B cell (primary cell): ENCODE measurements around the gene TREH. TPM values are rescaled to one million over a fixed set of nuclear protein-coding genes. Genes with fewer than 3 reads are reported as not detected.

ENCODE experiments used
- ATAC-seq: fragments of 200-7000 bp; cut with Tn5 transposase; one replicate; pipeline ENCODE4 v1.10.0; 2021; ENCODE audit warnings: low read depth, mild to moderate bottlenecking, moderate number of reproducible peaks, moderate library complexity
- CTCF ChIA-PET: fragments of 350-600 bp; sonication (Branson Sonifier 250); formaldehyde crosslinking; loops from one replicate; lab custom pipeline; 2021; ENCODE audit warnings: antibody characterized with exemption, inconsistent platforms; lab: Charles Lee
- POLR2A ChIA-PET: fragments of 350-600 bp; sonication (Branson Sonifier 250); formaldehyde crosslinking; loops from one replicate; lab custom pipeline; 2021; ENCODE audit warnings: antibody characterized with exemption; lab: Charles Lee
- DNase-seq: peaks from one replicate; pipeline ENCODE4 v3.0.0; 2013
- H2AFZ ChIP-seq: 2 replicates; pipeline ENCODE4 v1.6.1; 2012; ENCODE audit warnings: mild to moderate bottlenecking, low read depth, low read length; ENCODE audit not compliant: insufficient read depth, poor library complexity, severe bottlenecking
- H3K27ac ChIP-seq, 2 donors: 1 replicate in 1 of 2; 2 replicates in 1 of 2; pipeline ENCODE4 v1.5.1; 2012 to 2013; ENCODE audit warnings: low read length in 2 of 2, mild to moderate bottlenecking in 2 of 2, moderate library complexity in 1 of 2
- H3K27me3 ChIP-seq, 4 experiments: fragments of 200-600 bp in 1 of 4; sonication (generic) in 1 of 4; replicated peaks in 1 of 4; 1 replicate in 2 of 4; 2 replicates in 2 of 4; pipeline versions ENCODE4 v1.6.1 to v1.7.0; 2013 to 2016; ENCODE audit warnings: low read length in 3 of 4, mild to moderate bottlenecking in 2 of 4, mixed read lengths in 1 of 4, moderate library complexity in 1 of 4; ENCODE audit not compliant: insufficient read depth in 4 of 4, control insufficient read depth in 3 of 4; ENCODE audit errors: control extremely low read depth in 1 of 4
- H3K36me3 ChIP-seq, 2 experiments: replicated peaks in 1 of 2; 1 replicate in 1 of 2; 2 replicates in 1 of 2; pipeline versions ENCODE4 v1.6.1 to v1.7.1; 2013; ENCODE audit warnings: low read length in 1 of 2; ENCODE audit not compliant: insufficient read depth in 2 of 2, control insufficient read depth in 1 of 2; ENCODE audit errors: control extremely low read depth in 1 of 2, extremely low read depth in 1 of 2
- H3K4me1 ChIP-seq, 2 donors: fragments of 200-600 bp in 1 of 2; sonication (generic) in 1 of 2; 1 replicate in 1 of 2; 2 replicates in 1 of 2; pipeline versions ENCODE4 v1.5.1 to v1.6.1; 2013 to 2017; ENCODE audit warnings: low read length in 2 of 2; ENCODE audit not compliant: control insufficient read depth in 2 of 2, insufficient read depth in 2 of 2
- H3K4me2 ChIP-seq: replicated peaks from 2 replicates; pipeline ENCODE3; 2012; ENCODE audit warnings: mild to moderate bottlenecking, low read depth, low read length; ENCODE audit not compliant: poor library complexity, severe bottlenecking
- H3K4me3 ChIP-seq, 5 experiments: fragments of 200-600 bp in 1 of 5; sonication (generic) in 1 of 5; 1 replicate in 3 of 5; 2 replicates in 2 of 5; pipeline versions ENCODE4 v1.5.1 to v1.7.0; 2011 to 2016; ENCODE audit warnings: low read length in 4 of 5, mild to moderate bottlenecking in 4 of 5, low read depth in 2 of 5, control low read depth in 1 of 5, moderate library complexity in 1 of 5; ENCODE audit not compliant: insufficient read depth in 1 of 5; ENCODE audit errors: control extremely low read depth in 1 of 5, extremely low read depth in 1 of 5
- H3K79me2 ChIP-seq: fragments of 200-600 bp; sonication (generic); one replicate; pipeline ENCODE4 v1.6.0; 2016; ENCODE audit warnings: low read length; ENCODE audit not compliant: control insufficient read depth, insufficient read depth
- H3K9ac ChIP-seq: fragments of 200-600 bp; sonication (generic); 2 replicates; pipeline ENCODE4 v1.6.1; 2017; ENCODE audit warnings: mild to moderate bottlenecking, low read length, moderate library complexity
- H3K9me3 ChIP-seq, 3 donors: one replicate each; pipeline versions ENCODE4 v1.6.1 to v1.7.1; 2013; ENCODE audit warnings: low read length in 2 of 3; ENCODE audit not compliant: control insufficient read depth in 2 of 3, insufficient read depth in 1 of 3; ENCODE audit errors: control extremely low read depth in 1 of 3
- H4K20me1 ChIP-seq: 2 replicates; pipeline ENCODE4 v1.6.0; 2012; ENCODE audit warnings: mild to moderate bottlenecking, low read length; ENCODE audit not compliant: insufficient read depth, control insufficient read depth, poor library complexity, severe bottlenecking
- H3K27ac Mint-ChIP-seq: one replicate; pipeline ENCODE4 v1.8.0; 2021; ENCODE audit warnings: mixed read lengths
- H3K27me3 Mint-ChIP-seq: one replicate; pipeline ENCODE4 v1.8.0; 2021; ENCODE audit warnings: mixed read lengths
- H3K4me1 Mint-ChIP-seq: one replicate; pipeline ENCODE4 v1.8.0; 2021; ENCODE audit warnings: mixed read lengths
- H3K4me3 Mint-ChIP-seq: one replicate; pipeline ENCODE4 v1.8.0; 2021; ENCODE audit warnings: mixed read lengths
- H3K9me3 Mint-ChIP-seq: one replicate; pipeline ENCODE4 v1.8.0; 2022; ENCODE audit warnings: mixed read lengths; ENCODE audit not compliant: insufficient read depth
- EZH2 ChIP-seq: IDR thresholded peaks from 2 replicates; pipeline ENCODE4 v1.6.1; 2012; ENCODE audit warnings: borderline replicate concordance, low read depth, mild to moderate bottlenecking, moderate library complexity, low read length; ENCODE audit not compliant: insufficient read depth, poor library complexity, severe bottlenecking
- WGBS: methylation state at CpG from one replicate; pipeline ENCODE4 v1.1.5; 2013; ENCODE audit warnings: missing lambda C conversion rate; ENCODE audit not compliant: insufficient coverage; 5-methylcytosine and 5-hydroxymethylcytosine counted together
- intact Hi-C: fragments of 100-400 bp; cut with micrococcal nuclease; formaldehyde crosslinking; loops from one replicate; pipeline ENCODE4 v1.10.0; 2022
- polyA plus RNA-seq: library from polyadenylated mRNA; depleted of rRNA; stranded (reverse); fragments of >200 nt; gene quantifications from 2 replicates; pipeline ENCODE4 v1.2.3, GENCODE V29; 2012
- total RNA-seq, 2 donors: library from RNA; stranded (reverse); fragments of 120-200 nt in 1 of 2; gene quantifications; 1 replicate in 1 of 2; 2 replicates in 1 of 2; pipeline versions ENCODE4 v1.2.3 to v1.2.4, GENCODE V29; 2013 to 2022
- TF ChIP-seq, protein P1 (sequence below): fragments of 200-600 bp; IDR thresholded peaks from one replicate; pipeline ENCODE4 v1.8.0; 2022; ENCODE audit warnings: antibody characterized with exemption, mild to moderate bottlenecking

Gene TREH
- total and polyA plus RNA-seq, 2 donors (not counting 1 experiment from before 2014, with no cell fraction given) = not detected

GRCh38 chr11:118610773-118611432 lies 68.5 kb downstream of the TREH start:
- DNase-seq = peak; percentile 89
- peak overlapping the region; percentile 100 for H3K4me2 ChIP-seq
- peak overlapping the region; percentile 72 for H3K9ac ChIP-seq

More at GRCh38 chr11:118610773-118611432, 68.5 kb downstream of the TREH start:
- H3K27ac Mint-ChIP-seq = peak overlapping the region; percentile 59
- Histone ChIP-seq H3K79me2 (no peaks in the 10 kb centered on the region), H3K27me3 (peaks cover 0 to 56% (median 23%) of the 10 kb centered on the region in 4 experiments), H2AFZ (peak overlapping the region; percentile 88), H3K4me3 (peak overlapping the region in 4 of 5 experiments; percentile 35 to 60 (median 52)), H3K9me3 (peaks cover 0 to 12% (median 0%) of the 10 kb centered on the region in 3 donors), H3K36me3 (no peaks in the 10 kb centered on the region), H3K4me1 (peaks cover 26 to 38% of the 10 kb centered on the region in 2 donors), H3K27ac (peak overlapping the region in 1 of 2 donors; percentile 39), H4K20me1 (no peaks in the 10 kb centered on the region)
- peaks cover 28% of the 10 kb centered on the region for H3K27me3 Mint-ChIP-seq
- CTCF ChIA-PET = interaction anchor here (1.0 to 2.5 kb wide), 3 partner anchors 13 to 412 kb away, joined by 3 to 8 read pairs (median 5); no protein-coding TSS in a partner anchor
- TF ChIP-seq, protein P1, sequence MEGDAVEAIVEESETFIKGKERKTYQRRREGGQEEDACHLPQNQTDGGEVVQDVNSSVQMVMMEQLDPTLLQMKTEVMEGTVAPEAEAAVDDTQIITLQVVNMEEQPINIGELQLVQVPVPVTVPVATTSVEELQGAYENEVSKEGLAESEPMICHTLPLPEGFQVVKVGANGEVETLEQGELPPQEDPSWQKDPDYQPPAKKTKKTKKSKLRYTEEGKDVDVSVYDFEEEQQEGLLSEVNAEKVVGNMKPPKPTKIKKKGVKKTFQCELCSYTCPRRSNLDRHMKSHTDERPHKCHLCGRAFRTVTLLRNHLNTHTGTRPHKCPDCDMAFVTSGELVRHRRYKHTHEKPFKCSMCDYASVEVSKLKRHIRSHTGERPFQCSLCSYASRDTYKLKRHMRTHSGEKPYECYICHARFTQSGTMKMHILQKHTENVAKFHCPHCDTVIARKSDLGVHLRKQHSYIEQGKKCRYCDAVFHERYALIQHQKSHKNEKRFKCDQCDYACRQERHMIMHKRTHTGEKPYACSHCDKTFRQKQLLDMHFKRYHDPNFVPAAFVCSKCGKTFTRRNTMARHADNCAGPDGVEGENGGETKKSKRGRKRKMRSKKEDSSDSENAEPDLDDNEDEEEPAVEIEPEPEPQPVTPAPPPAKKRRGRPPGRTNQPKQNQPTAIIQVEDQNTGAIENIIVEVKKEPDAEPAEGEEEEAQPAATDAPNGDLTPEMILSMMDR = peak; percentile 96
- TF ChIP-seq EZH2 = no peak
- 1% methylated on average over 52 of the region's 54 CpGs for WGBS
- peak; percentile 59 for ATAC-seq
- peaks cover 25% of the 10 kb centered on the region for H3K4me1 Mint-ChIP-seq
- no peaks in the 10 kb centered on the region for H3K9me3 Mint-ChIP-seq
- intact Hi-C loops = loop anchor here (1.0 to 2.0 kb wide), 3 partner anchors 16 to 466 kb away; partner anchors contain the start of gene ARCN1
- H3K4me3 Mint-ChIP-seq = peak overlapping the region; percentile 75
- POLR2A ChIA-PET = interaction anchor here (0.7 kb wide), 1 partner anchor 467 kb away, joined by 10 read pairs; no protein-coding TSS in a partner anchor
